Upper lobe of right lung (tissue), 1 donor: Measurements from ENCODE around the gene JTB. TPM values are rescaled to one million over a fixed set of nuclear protein-coding genes. Genes with fewer than 3 reads are reported as not detected.

ENCODE experiments used
- ATAC-seq: fragments of 200-7000 bp; cut with Tn5 transposase; one replicate; pipeline ENCODE4 v1.9.1; 2020; ENCODE audit warnings: mild to moderate bottlenecking, moderate library complexity
- DNase-seq: peaks from one replicate; pipeline ENCODE4 v3.0.0-alpha.2; 2020
- H3K27ac ChIP-seq: fragments of 200-600 bp; one replicate; pipeline ENCODE4 v1.8.0; 2022
- H3K27me3 ChIP-seq: fragments of 200-600 bp; one replicate; pipeline ENCODE4 v1.8.0; 2022; ENCODE audit warnings: mild to moderate bottlenecking
- H3K36me3 ChIP-seq: fragments of 200-600 bp; one replicate; pipeline ENCODE4 v1.8.0; 2022
- H3K4me1 ChIP-seq: fragments of 200-600 bp; one replicate; pipeline ENCODE4 v1.8.0; 2022
- H3K4me3 ChIP-seq: fragments of 200-600 bp; one replicate; pipeline ENCODE4 v1.8.0; 2022; ENCODE audit warnings: mild to moderate bottlenecking
- H3K9me3 ChIP-seq: fragments of 200-600 bp; one replicate; pipeline ENCODE4 v1.8.0; 2022
- CTCF ChIP-seq: fragments of 200-600 bp; IDR thresholded peaks from one replicate; pipeline ENCODE4 v1.8.0; 2022; ENCODE audit warnings: antibody characterized with exemption
- intact Hi-C: fragments of 100-400 bp; cut with DNase I; formaldehyde crosslinking; loops from one replicate; pipeline ENCODE4 v1.11.0; 2022
- total RNA-seq: library from RNA; stranded (reverse); fragmentation: NEBNext Ultra II Directional; extraction: Animal tissue kit (Norgen Biotek cat#: 25700); gene quantifications from one replicate; pipeline ENCODE4 v1.2.1, GENCODE V29; 2021
- donor health status: DM: no; HTN: yes; CAD: no; lungs with severe emphysema.

The JTB gene
- total RNA-seq, 1 donor from 2014 or later = 129 TPM

DNA sequence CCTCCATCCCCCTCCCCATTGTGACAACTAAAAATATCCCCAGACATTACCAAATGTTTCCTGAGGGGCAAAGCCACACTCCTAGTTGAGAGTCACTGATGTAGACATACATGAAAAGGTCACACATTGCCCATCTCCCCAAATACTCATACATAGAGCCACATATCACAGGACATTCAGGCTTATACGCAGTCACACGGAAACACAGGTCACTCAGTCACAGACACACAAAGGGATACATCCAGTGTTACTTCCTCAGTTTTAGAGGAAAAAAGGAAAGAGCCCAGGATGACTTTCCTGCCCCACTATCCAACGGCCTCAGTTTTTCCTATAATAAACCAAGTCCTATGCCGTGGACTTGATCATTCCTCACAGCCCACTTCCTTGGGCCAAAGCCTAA is 16.1 kb downstream of the JTB start:
- H3K27me3 ChIP-seq = no peaks in the 10 kb centered on the region
- intact Hi-C loops = no loop called here
- TF ChIP-seq CTCF = no peak
- ATAC-seq (no peak), DNase-seq (no peak)
- peak overlapping the region; percentile 96 for H3K27ac ChIP-seq
- peak overlapping the region; percentile 72 for H3K4me3 ChIP-seq
- no peaks in the 10 kb centered on the region for H3K9me3 ChIP-seq
- peaks cover 51% of the 10 kb centered on the region for H3K4me1 ChIP-seq
- H3K36me3 ChIP-seq = peaks cover 14% of the 10 kb centered on the region

DNA sequence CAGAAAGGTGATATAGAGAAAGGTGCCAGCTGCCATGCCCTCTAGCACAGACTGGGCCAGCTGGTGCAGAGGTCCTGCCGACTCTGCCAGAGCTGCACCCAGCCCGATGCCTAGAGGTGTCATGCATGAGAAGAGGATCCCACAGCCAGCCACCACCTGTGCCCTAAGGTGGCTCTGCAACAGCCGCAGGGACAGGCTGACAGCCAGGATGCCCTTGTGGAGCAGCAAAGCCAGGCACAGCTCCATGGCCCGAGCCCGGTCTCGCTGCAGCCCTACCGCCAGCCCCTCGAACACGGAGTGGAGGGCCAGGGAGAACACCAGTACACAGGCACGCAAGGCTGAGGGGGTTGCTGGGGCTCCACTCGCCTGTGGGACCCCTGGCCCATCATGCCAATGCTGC is 17.3 kb downstream of the JTB start:
- Histone ChIP-seq H3K4me1 (peaks cover 49% of the 10 kb centered on the region), H3K4me3 (no peak overlapping the region), H3K27ac (peak overlapping the region; percentile 88), H3K9me3 (no peaks in the 10 kb centered on the region), H3K27me3 (no peaks in the 10 kb centered on the region), H3K36me3 (peaks cover 14% of the 10 kb centered on the region)
- no peak for DNase-seq
- intact Hi-C loops = no loop called here
- ATAC-seq = no peak
- TF ChIP-seq CTCF = no peak

GRCh38 chr1:153959454-153959853 is 18.0 kb downstream of the JTB start:
- H3K27me3 ChIP-seq = no peaks in the 10 kb centered on the region
- peaks cover 56% of the 10 kb centered on the region for H3K4me1 ChIP-seq
- intact Hi-C loops = no loop called here
- no peak for TF ChIP-seq CTCF
- DNase-seq (no peak), ATAC-seq (no peak)
- peak overlapping the region; percentile 88 for H3K27ac ChIP-seq
- no peaks in the 10 kb centered on the region for H3K9me3 ChIP-seq
- H3K4me3 ChIP-seq = no peak overlapping the region
- peaks cover 19% of the 10 kb centered on the region for H3K36me3 ChIP-seq

- H3K9me3 ChIP-seq = no peaks in the 10 kb centered on the region
- no peaks in the 10 kb centered on the region for H3K27me3 ChIP-seq
- intact Hi-C loops = no loop called here
- peak overlapping the region; percentile 88 for H3K27ac ChIP-seq
- DNase-seq (no peak), ATAC-seq (no peak)
- peaks cover 25% of the 10 kb centered on the region for H3K36me3 ChIP-seq
- no peak for TF ChIP-seq CTCF
- peak overlapping the region; percentile 88 for H3K4me3 ChIP-seq
- H3K4me1 ChIP-seq = peaks cover 57% of the 10 kb centered on the region
Observed at GRCh38 chr1:153958961-153959260, 18.6 kb downstream of the JTB start.

DNA sequence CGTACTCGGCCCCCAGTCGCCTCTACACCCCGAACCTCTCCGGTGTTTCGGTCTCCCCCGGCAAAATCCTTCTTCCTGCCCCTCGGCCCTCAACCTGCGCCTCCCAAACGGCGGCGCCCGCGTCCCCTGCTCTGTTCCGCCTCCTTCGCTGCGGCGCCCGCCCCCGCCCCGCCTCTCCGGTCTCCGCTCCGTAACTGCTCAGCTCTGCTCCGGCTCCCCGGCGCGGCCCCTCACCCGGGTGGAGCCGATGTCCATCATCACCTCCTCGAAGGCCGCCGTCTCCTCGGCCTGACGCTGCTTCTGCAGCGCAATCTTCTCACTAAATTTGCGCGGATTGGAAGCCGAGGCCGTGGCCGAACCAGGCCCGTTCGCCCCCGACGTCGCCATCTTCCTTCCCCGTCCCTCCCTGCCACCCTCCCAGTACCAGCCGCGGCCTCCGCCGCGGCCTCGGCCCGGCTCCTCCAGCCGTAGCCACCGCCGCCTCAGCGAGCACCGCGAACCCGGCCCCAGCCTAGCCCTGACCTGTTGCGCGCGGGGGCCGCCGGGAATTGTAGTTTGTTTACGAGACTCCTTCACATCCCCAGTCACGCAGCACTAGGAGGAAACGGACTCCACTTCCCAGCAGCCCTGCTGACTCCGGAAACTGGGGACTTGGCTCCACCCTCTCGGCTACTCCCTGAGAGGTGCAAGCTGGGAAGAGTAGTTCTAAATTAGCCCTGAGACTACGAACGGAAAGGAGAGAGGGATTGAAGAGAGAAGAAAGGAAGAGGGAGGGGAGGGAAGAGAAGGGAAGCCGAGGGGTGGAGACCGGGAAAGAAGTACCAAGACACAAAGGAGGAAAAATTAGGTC is 19.1 kb downstream of the JTB start, which contains the start of gene CRTC2:
CRTC2 (minus strand) TSS at position 502 of the 850 bp plus-strand sequence; CDS start at position 387, 115 bp downstream.
- intact Hi-C loops = no loop called here
- H3K4me1 ChIP-seq = peaks cover 57% of the 10 kb centered on the region
- H3K27me3 ChIP-seq = no peaks in the 10 kb centered on the region
- H3K9me3 ChIP-seq = no peaks in the 10 kb centered on the region
- no peak for TF ChIP-seq CTCF
- H3K36me3 ChIP-seq = peaks cover 30% of the 10 kb centered on the region
- ATAC-seq (peak; percentile 90), DNase-seq (peak; percentile 99)
- H3K27ac ChIP-seq = peak within 1 kb of the TSS; percentile 88
- peak within 1 kb of the TSS; percentile 88 for H3K4me3 ChIP-seq
